Heart right ventricle (tissue), 16 donors: Measurements from ENCODE around the gene PLB1. TPM values are rescaled to one million over a fixed set of nuclear protein-coding genes. Genes with fewer than 3 reads are reported as not detected.

Experiments used
- ATAC-seq, 8 donors: fragments of 200-7000 bp; cut with Tn5 transposase; one replicate each; pipeline ENCODE4 v1.9.1; 2020; ENCODE audit warnings: mild to moderate bottlenecking in 8 of 8, moderate library complexity in 8 of 8, moderate number of reproducible peaks in 1 of 8
- DNase-seq, 2 donors: peaks; one replicate each; pipeline ENCODE4 v3.0.0-alpha.2; 2020
- H3K27ac ChIP-seq, 10 donors: fragments of 200-600 bp; sonication (generic) in 2 of 10; one replicate each; pipeline versions ENCODE4 v1.5.0 to v1.8.0; 2020 to 2022; ENCODE audit warnings: mild to moderate bottlenecking in 3 of 10
- H3K27me3 ChIP-seq, 7 donors: fragments of 200-600 bp; one replicate each; pipeline ENCODE4 v1.8.0; 2021 to 2022; ENCODE audit warnings: mild to moderate bottlenecking in 2 of 7
- H3K36me3 ChIP-seq, 9 donors: fragments of 200-600 bp; sonication (generic) in 1 of 9; one replicate each; pipeline versions ENCODE4 v1.5.0 to v1.8.0; 2020 to 2022; ENCODE audit warnings: mild to moderate bottlenecking in 2 of 9
- H3K4me1 ChIP-seq, 9 donors: fragments of 200-600 bp; sonication (generic) in 1 of 9; one replicate each; pipeline versions ENCODE4 v1.5.0 to v1.8.0; 2020 to 2022; ENCODE audit warnings: mild to moderate bottlenecking in 4 of 9
- H3K4me3 ChIP-seq, 10 donors: fragments of 200-600 bp; sonication (generic) in 2 of 10; one replicate each; pipeline versions ENCODE4 v1.5.0 to v1.8.0; 2020 to 2022; ENCODE audit warnings: mild to moderate bottlenecking in 7 of 10, moderate library complexity in 2 of 10
- H3K9me3 ChIP-seq, 11 donors: fragments of 200-600 bp in 10 of 11; sonication (generic) in 2 of 11; one replicate each; pipeline versions ENCODE4 v1.5.0 to v1.8.0; 2013 to 2022; ENCODE audit warnings: mild to moderate bottlenecking in 2 of 11, control low read depth in 1 of 11, moderate library complexity in 1 of 11
- CTCF ChIP-seq, 9 donors: fragments of 200-600 bp; sonication (generic) in 2 of 9; IDR thresholded peaks; one replicate each; pipeline versions ENCODE4 v1.5.0 to v1.8.0; 2021 to 2022; ENCODE audit warnings: antibody characterized with exemption in 9 of 9, mild to moderate bottlenecking in 5 of 9, moderate library complexity in 1 of 9
- WGBS, 2 donors: extraction: QIAGEN DNeasy Blood & Tissue Kit; methylation state at CpG; one replicate each; pipeline ENCODE4 v1.1.7; 2013; ENCODE audit warnings: inconsistent platforms in 1 of 2; 5-methylcytosine and 5-hydroxymethylcytosine counted together
- intact Hi-C, 10 donors: fragments of 100-400 bp; cut with DNase I; formaldehyde crosslinking; loops; one replicate each; pipeline versions ENCODE4 v1.11.1 to v1.14.2; 2022
- polyA plus RNA-seq, 2 donors: library from polyadenylated mRNA; stranded (reverse); fragments of 200-250 nt; gene quantifications; one replicate each; pipeline ENCODE4 v1.2.3, GENCODE V29; 2013
- total RNA-seq, 10 donors: library from RNA; stranded (reverse); fragmentation: NEBNext Ultra II Directional in 3 of 10; extraction: Animal tissue kit (Norgen Biotek cat#: 25700) in 3 of 10; gene quantifications; one replicate each; pipeline versions ENCODE4 v1.2.1 to v1.2.4, GENCODE V29; 2021 to 2023
- donor health status: Arrhythmogenic right ventricular cardiomyopathy.
- donor health status: ischemic (EF 13 %, LVEDD 7.1; RV severe dilation, severe dysfunction).
- donor health status: healthy with polysubstance abuse.
- donor health status: DM: no; HTN: yes; CAD: no.
- donor health status: DM: no; HTN: no; CAD: no.
- donor health status: ischemic (EF 25% LVEDD 6.9; RV normal size, moderate dysfunction).
- donor health status: ischemic (EF 25% LVEDD 5.7; RV mildly dilated, moderate dysfunction).
- donor health status: healthy.
- donor health status: DM: yes; HTN: yes; CAD: no.
- donor health status: Ischemic cardiomyopathy.
- donor health status: ischemic (EF 35%, LVEDD 5.7; RV mildly dilated, moderate dysfunction).
- donor health status: nonischemic (EF 11% LVEDD 7.7; RV severe dilation, severe dysfunction).
- donor health status: DM: yes; HTN: yes; CAD: no.
- donor health status: PGD.
- donor health status: ischemic (EF 29% LVEDD 5.4; RV normal size, mild dysfunction).
- donor health status: nonischemic (EF 23%, LVEDD 6.1; RV moderate dilation, normal function).

The PLB1 gene
- total and polyA plus RNA-seq, 12 donors, result 0.34 to 6.1 (median 1.4) TPM

- H3K27ac ChIP-seq, result no peak overlapping the region
- intact Hi-C loops, result no loop called here
- DNase-seq (no peak), ATAC-seq (no peak)
- 66 to 71% methylated on average over 11 of the region's 11 CpGs for WGBS, 2 donors
- H3K36me3 ChIP-seq, result no peaks in the 10 kb centered on the region
- no peak overlapping the region for H3K4me3 ChIP-seq
- TF ChIP-seq CTCF (IDR thresholded peaks at IDR 0.05), result no peak
- no peaks in the 10 kb centered on the region for H3K9me3 ChIP-seq
- peaks cover 0 to 3% (median 0%) of the 10 kb centered on the region in 9 donors for H3K4me1 ChIP-seq
- peaks cover 0 to 40% (median 13%) of the 10 kb centered on the region in 7 donors for H3K27me3 ChIP-seq
These were observed 26.6 kb downstream of the PLB1 start for GRCh38 chr2:28522481-28522880.

GRCh38 chr2:28523902-28524301 is 28.0 kb downstream of the PLB1 start:
- Histone ChIP-seq H3K4me3 (no peak overlapping the region), H3K27me3 (peaks cover 0 to 40% (median 10%) of the 10 kb centered on the region in 7 donors), H3K9me3 (no peaks in the 10 kb centered on the region), H3K4me1 (peaks cover 0 to 14% (median 9%) of the 10 kb centered on the region in 9 donors), H3K27ac (no peak overlapping the region), H3K36me3 (no peaks in the 10 kb centered on the region)
- intact Hi-C loops, result no loop called here
- TF ChIP-seq CTCF (IDR thresholded peaks at IDR 0.05), result no peak
- DNase-seq, result no peak
- 58 to 63% methylated on average over 5 of the region's 5 CpGs for WGBS, 2 donors
- no peak for ATAC-seq

GRCh38 chr2:28525481-28525880 is 29.6 kb downstream of the PLB1 start:
- no peak overlapping the region for H3K4me3 ChIP-seq
- H3K9me3 ChIP-seq, result no peaks in the 10 kb centered on the region
- intact Hi-C loops, result no loop called here
- no peak for TF ChIP-seq CTCF (IDR thresholded peaks at IDR 0.05)
- DNase-seq (no peak), ATAC-seq (no peak)
- WGBS, 2 donors, result 100% methylated on average over 2 of the region's 2 CpGs
- H3K27ac ChIP-seq, result no peak overlapping the region
- peaks cover 0 to 31% (median 5%) of the 10 kb centered on the region in 7 donors for H3K27me3 ChIP-seq
- no peaks in the 10 kb centered on the region for H3K36me3 ChIP-seq
- H3K4me1 ChIP-seq, result peaks cover 0 to 16% (median 9%) of the 10 kb centered on the region in 9 donors

- ATAC-seq, result no peak
- DNase-seq, result no peak
- H3K4me3 ChIP-seq, result no peak overlapping the region
- no peaks in the 10 kb centered on the region for H3K9me3 ChIP-seq
- peaks cover 0 to 16% (median 10%) of the 10 kb centered on the region in 9 donors for H3K4me1 ChIP-seq
- intact Hi-C loops, result no loop called here
- WGBS, 2 donors, result 93 to 94% methylated on average over 8 of the region's 8 CpGs
- TF ChIP-seq CTCF (IDR thresholded peaks at IDR 0.05), result no peak
- no peak overlapping the region for H3K27ac ChIP-seq
- H3K36me3 ChIP-seq, result no peaks in the 10 kb centered on the region
- peaks cover 0 to 21% (median 5%) of the 10 kb centered on the region in 7 donors for H3K27me3 ChIP-seq
These were observed 30.8 kb downstream of the PLB1 start for GRCh38 chr2:28526527-28527132.
